KBM-7 (cell line): ENCODE data around the gene LSR.
"Not testable (repeated sequence)": the region's sequence is repeated elsewhere in the genome, so short reads cannot be mapped to it uniquely, and the experiment has no call there.

Experiments used
- DNase-seq: peaks from one replicate; pipeline ENCODE4 v3.0.0-alpha.2; 2015
- in situ Hi-C: fragments of 300-500 bp; cut with MboI; formaldehyde crosslinking; loops from 2 replicates; pipeline ENCODE4 v1.14.3; 2020; ENCODE audit warnings: low sequenced_read_pairs, low pct_unique_long_range_greater_than_20kb, mixed read lengths

The LSR gene

GRCh38 chr19:35278578-35279284 lies 29.9 kb downstream of the LSR start:
- DNase-seq, result no peak
- in situ Hi-C loops, result no loop called here

GRCh38 chr19:35279374-35279773 lies 30.6 kb downstream of the LSR start:
- in situ Hi-C loops, result no loop called here
- no peak for DNase-seq

GRCh38 chr19:35279985-35280821 lies 31.4 kb downstream of the LSR start:
- DNase-seq, result no peak
- in situ Hi-C loops, result no loop called here

- in situ Hi-C loops, result no loop called here
- DNase-seq, result no peak
Measured at GRCh38 chr19:35281303-35281702, 32.5 kb downstream of the LSR start.

- in situ Hi-C loops, result no loop called here
- peak; percentile 42 for DNase-seq
Measured at GRCh38 chr19:35284153-35285094, 35.6 kb downstream of the LSR start.

- DNase-seq, result no peak
- in situ Hi-C loops, result no loop called here
Measured at GRCh38 chr19:35285095-35285449, 36.3 kb downstream of the LSR start.

GRCh38 chr19:35285465-35285864 lies 36.7 kb downstream of the LSR start:
- in situ Hi-C loops, DNase-seq: not testable (repeated sequence)

- in situ Hi-C loops, DNase-seq: not testable (repeated sequence)
Measured at GRCh38 chr19:35286101-35286500, 37.3 kb downstream of the LSR start.

- in situ Hi-C loops, result no loop called here
- DNase-seq, result no peak
Measured at GRCh38 chr19:35287713-35288112, 38.9 kb downstream of the LSR start.

- no peak for DNase-seq
- in situ Hi-C loops, result no loop called here
Measured at GRCh38 chr19:35288331-35288730, 39.5 kb downstream of the LSR start.

GRCh38 chr19:35288906-35289305 lies 40.1 kb downstream of the LSR start:
- no peak for DNase-seq
- in situ Hi-C loops, result no loop called here

- in situ Hi-C loops, result no loop called here
- DNase-seq, result no peak
Measured at GRCh38 chr19:35290381-35291127, 41.8 kb downstream of the LSR start.

GRCh38 chr19:35291259-35291658 lies 42.5 kb downstream of the LSR start:
- DNase-seq, result no peak
- in situ Hi-C loops, result no loop called here

GRCh38 chr19:35291916-35292315 lies 43.1 kb downstream of the LSR start, which contains the start of gene MAG:
Gene MAG, plus strand, starts transcription at chr19:35292161. Its CDS starts 3,248 bp downstream, at chr19:35295409.
- DNase-seq, result no peak
- in situ Hi-C loops, result no loop called here

- in situ Hi-C loops, result no loop called here
- DNase-seq, result no peak
Measured at GRCh38 chr19:35292421-35293362, 43.9 kb downstream of the LSR start.

GRCh38 chr19:35293363-35293739 lies 44.5 kb downstream of the LSR start:
- DNase-seq, result no peak
- in situ Hi-C loops, result no loop called here

GRCh38 chr19:35293808-35294207 lies 45.0 kb downstream of the LSR start:
- no peak for DNase-seq
- in situ Hi-C loops, result no loop called here

GRCh38 chr19:35294328-35294727 lies 45.5 kb downstream of the LSR start:
- no peak for DNase-seq
- in situ Hi-C loops, result no loop called here
